Heart left ventricle (tissue), 13 donors: Measurements from ENCODE around the gene MMP26.

Experiments
- CTCF ChIP-seq, 12 donors: fragments of 200-600 bp; sonication (generic) in 4 of 12; IDR thresholded peaks; one replicate each; pipeline versions ENCODE4 v1.5.0 to v1.8.0; 2018 to 2022; ENCODE audit warnings: antibody characterized with exemption in 12 of 12, mild to moderate bottlenecking in 5 of 12
- POLR2A ChIP-seq, 2 donors: fragments of 450-650 bp; IDR thresholded peaks; one replicate each; pipeline ENCODE4 v1.6.1; 2017; ENCODE audit warnings: antibody characterized with exemption in 2 of 2, mild to moderate bottlenecking in 2 of 2, moderate library complexity in 2 of 2
- donor health status: ischemic (EF 13 %, LVEDD 7.1; RV severe dilation, severe dysfunction).
- donor health status: DM: no; HTN: yes; CAD: no.
- donor health status: DM: no; HTN: no; CAD: no.
- donor health status: ischemic (EF 25% LVEDD 6.9; RV normal size, moderate dysfunction).
- donor health status: ischemic (EF 25% LVEDD 5.7; RV mildly dilated, moderate dysfunction).
- donor health status: ischemic (EF 35%, LVEDD 5.7; RV mildly dilated, moderate dysfunction).
- donor health status: nonischemic (EF 11% LVEDD 7.7; RV severe dilation, severe dysfunction).
- donor health status: DM: yes; HTN: yes; CAD: no.
- donor health status: PGD.
- donor health status: ischemic (EF 29% LVEDD 5.4; RV normal size, mild dysfunction).
- donor health status: nonischemic (EF 23%, LVEDD 6.1; RV moderate dilation, normal function).

GRCh38 chr11:4740735-4741134 lies 36.2 kb downstream of the MMP26 start:
- TF ChIP-seq CTCF (IDR thresholded peaks at IDR 0.05) (no peak), POLR2A (IDR thresholded peaks at IDR 0.05) (no peak)
